ENCODE results near the gene FIGN. TPM values are rescaled to one million over a fixed set of nuclear protein-coding genes. Genes with fewer than 3 reads are reported as not detected.

FIGN gene
- total RNA-seq: 1.6 and 3.5 TPM in 2 replicates

- TF ChIP-seq CTCF (IDR thresholded peaks at IDR 0.05; ENCODE audit: insufficient read depth, low read depth, low read length): no peak
- peak; percentile 86 for DNase-seq (ENCODE audit: low read depth)
These were observed at the start of gene FIGN for GRCh38 chr2:163735685-163736432. FIGN (minus strand) TSS chr2:163736008; CDS start chr2:163734927, 1,081 bp downstream.

GRCh38 chr2:163785162-163785561 is 49.4 kb upstream of the FIGN start:
- no peak for DNase-seq (ENCODE audit: low read depth)
- TF ChIP-seq CTCF (IDR thresholded peaks at IDR 0.05; ENCODE audit: insufficient read depth, low read depth, low read length): no peak

More at GRCh38 chr2:163735685-163736432, at the start of gene FIGN:
- H3K4me3 ChIP-seq (ENCODE audit: low read depth, low read length): peak within 1 kb of the TSS; percentile 93

GRCh38 chr2:163779970-163780597 is 44.3 kb upstream of the FIGN start:
- no peak for DNase-seq (ENCODE audit: low read depth)
- no peak for TF ChIP-seq CTCF (IDR thresholded peaks at IDR 0.05; ENCODE audit: insufficient read depth, low read depth, low read length)
- H3K4me3 ChIP-seq (ENCODE audit: low read depth, low read length): no peak overlapping the region

More at GRCh38 chr2:163785162-163785561, 49.4 kb upstream of the FIGN start:
- H3K4me3 ChIP-seq (ENCODE audit: low read depth, low read length): no peak overlapping the region

GRCh38 chr2:163778045-163778781 is 42.4 kb upstream of the FIGN start:
- TF ChIP-seq CTCF (IDR thresholded peaks at IDR 0.05; ENCODE audit: insufficient read depth, low read depth, low read length): no peak
- H3K4me3 ChIP-seq (ENCODE audit: low read depth, low read length): no peak overlapping the region
- peak; percentile 64 for DNase-seq (ENCODE audit: low read depth)

GRCh38 chr2:163775304-163775703 is 39.5 kb upstream of the FIGN start:
- no peak for TF ChIP-seq CTCF (IDR thresholded peaks at IDR 0.05; ENCODE audit: insufficient read depth, low read depth, low read length)
- H3K4me3 ChIP-seq (ENCODE audit: low read depth, low read length): no peak overlapping the region
- no peak for DNase-seq (ENCODE audit: low read depth)

- peak; percentile 42 for DNase-seq (ENCODE audit: low read depth)
- H3K4me3 ChIP-seq (ENCODE audit: low read depth, low read length): no peak overlapping the region
- no peak for TF ChIP-seq CTCF (IDR thresholded peaks at IDR 0.05; ENCODE audit: insufficient read depth, low read depth, low read length)
These were observed 39.1 kb upstream of the FIGN start for GRCh38 chr2:163774862-163775261.

Data from fibroblast of villous mesenchyme (primary cell).